Sigmoid colon (tissue), 3 donors: ENCODE measurements around the gene TEX19.

ENCODE experiments used
- CTCF ChIP-seq, 4 experiments: fragments of 450-650 bp in 3 of 4; fragments of 200-600 bp in 1 of 4; IDR thresholded peaks; one replicate each; pipeline ENCODE4 v1.5.1; 2016 to 2019; ENCODE audit warnings: antibody characterized with exemption in 4 of 4, mild to moderate bottlenecking in 3 of 4, moderate library complexity in 2 of 4
- POLR2A ChIP-seq, 2 donors: fragments of 450-650 bp; IDR thresholded peaks; one replicate each; pipeline ENCODE4 v1.6.1; 2016; ENCODE audit warnings: antibody characterized with exemption in 2 of 2, mild to moderate bottlenecking in 2 of 2, moderate library complexity in 2 of 2

GRCh38 chr17:82410014-82410716, 51.1 kb downstream of the TEX19 start:
- TF ChIP-seq CTCF (IDR thresholded peaks at IDR 0.05) (no peak), POLR2A (IDR thresholded peaks at IDR 0.05) (no peak)
